SK-N-SH treated with all-trans-retinoic acid at 6 μM for 48 hours (cell line): ENCODE data around the gene CDK18.

Source experiments
- ARNTL ChIP-seq: fragments of 450-650 bp; formaldehyde crosslinking; IDR thresholded peaks from 2 replicates; pipeline ENCODE4 v1.5.0; 2020; ENCODE audit warnings: low read depth, mild to moderate bottlenecking, moderate library complexity, borderline replicate concordance
- BACH2 ChIP-seq: fragments of 250-450 bp; sonication (Bioruptor Pico); IDR thresholded peaks from 2 replicates; pipeline ENCODE4 v1.9.0; 2021; ENCODE audit warnings: mild to moderate bottlenecking, borderline replicate concordance
- CREB5 ChIP-seq: fragments of 250-450 bp; sonication (Bioruptor Pico); IDR thresholded peaks from 2 replicates; pipeline ENCODE4 v1.5.1; 2020; ENCODE audit warnings: low read depth, mild to moderate bottlenecking, moderate library complexity
- ISL1 ChIP-seq: fragments of 250-450 bp; sonication (Bioruptor Pico); IDR thresholded peaks from 2 replicates; pipeline ENCODE4 v2.1.2; 2022; ENCODE audit warnings: mild to moderate bottlenecking, moderate library complexity
- OSR1 ChIP-seq: fragments of 250-450 bp; sonication (Bioruptor Pico); IDR thresholded peaks from 2 replicates; pipeline ENCODE4 v1.8.0; 2022; ENCODE audit warnings: moderate library complexity, mild to moderate bottlenecking, inconsistent platforms
- PPARA ChIP-seq: fragments of 250-450 bp; sonication (Bioruptor Pico); IDR thresholded peaks from 2 replicates; pipeline ENCODE4 v1.5.0; 2020; ENCODE audit warnings: mild to moderate bottlenecking, borderline replicate concordance
- RARB ChIP-seq: fragments of 250-450 bp; sonication (Bioruptor Pico); IDR thresholded peaks from 2 replicates; pipeline ENCODE4 v1.8.0; 2021; ENCODE audit warnings: mild to moderate bottlenecking, moderate library complexity
- TOX ChIP-seq: fragments of 250-450 bp; sonication (Bioruptor Pico); IDR thresholded peaks from 2 replicates; pipeline ENCODE4 v1.8.0; 2021; ENCODE audit warnings: mild to moderate bottlenecking, moderate library complexity, borderline replicate concordance
- ZFP3 ChIP-seq: fragments of 250-450 bp; sonication (Bioruptor Pico); IDR thresholded peaks from 2 replicates; pipeline ENCODE4 v1.5.0; 2020; ENCODE audit warnings: mild to moderate bottlenecking, moderate library complexity
- ZNF565 ChIP-seq: fragments of 450-650 bp; formaldehyde crosslinking; conservative IDR thresholded peaks from 2 replicates; pipeline ENCODE4 v1.5.0; 2020; ENCODE audit warnings: low read depth, mild to moderate bottlenecking, moderate library complexity

DNA sequence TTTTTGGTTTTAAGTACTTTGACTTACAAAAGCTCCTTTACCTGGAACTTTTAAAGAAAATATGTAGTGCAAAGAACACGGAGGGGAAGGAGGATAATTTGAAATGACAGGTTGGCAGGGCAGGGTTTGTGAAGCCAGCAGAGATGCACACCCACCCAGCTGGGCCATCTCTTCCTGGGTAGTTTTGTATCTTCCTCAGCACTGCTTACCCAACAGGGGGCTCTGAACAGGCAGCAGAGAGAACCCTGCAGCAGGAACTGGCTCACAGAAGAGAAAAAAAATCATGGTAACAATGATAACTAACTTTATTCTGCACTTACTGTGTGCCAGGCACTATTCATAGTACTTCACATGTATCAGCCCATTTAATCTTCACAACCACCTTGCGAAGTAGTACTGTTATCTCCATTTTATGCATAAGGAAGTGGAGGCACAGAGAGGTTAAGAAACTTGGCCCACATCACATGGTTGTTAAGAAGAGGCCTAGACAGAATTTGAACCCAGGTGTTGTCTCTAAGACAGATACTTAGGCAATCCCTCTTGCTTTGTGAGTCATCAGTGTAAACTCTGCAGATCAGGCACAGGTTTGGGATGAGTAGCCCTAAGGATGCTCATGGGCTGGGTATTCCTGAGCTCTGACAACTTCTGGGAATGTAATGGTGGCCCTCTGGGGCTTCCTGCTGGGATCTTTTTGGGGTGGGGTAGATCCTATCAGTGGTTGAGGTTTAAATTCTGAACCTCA is 66.5 kb downstream of the CDK18 start:
- no peak for TF ChIP-seq ZFP3 (CRISPR knock-in tag)
- no peak for TF ChIP-seq TOX (CRISPR knock-in tag)
- TF ChIP-seq BACH2 = no peak
- TF ChIP-seq ARNTL = no peak
- no peak for TF ChIP-seq ZNF565
- no peak for TF ChIP-seq ISL1 (CRISPR knock-in tag)
- no peak for TF ChIP-seq RARB (CRISPR knock-in tag)
- no peak for TF ChIP-seq PPARA (CRISPR knock-in tag)
- no peak for TF ChIP-seq OSR1 (CRISPR knock-in tag)
- TF ChIP-seq CREB5 = no peak
